HCT116 (cell line): ENCODE results near the gene CAMK2A. TPM values are rescaled to one million over a fixed set of nuclear protein-coding genes. Genes with fewer than 3 reads are reported as not detected.

Source experiments
- ATAC-seq: fragments of 200-7000 bp; cut with Tn5 transposase; 2 replicates; pipeline ENCODE4 v1.9.1; 2020; ENCODE audit warnings: mild to moderate bottlenecking, moderate library complexity
- BruUV-seq: library from RNA; stranded (reverse); fragments of 400-500 nt; replicated peaks from 2 replicates; lab custom pipeline; 2021; lab: Mats Ljungman, UMichigan
- CTCF ChIA-PET: fragments of 300-600 bp; sonication (Branson Sonifier 250); formaldehyde crosslinking; loops from one replicate; lab custom pipeline; 2021; ENCODE audit warnings: antibody characterized with exemption; lab: Charles Lee
- POLR2A ChIA-PET: fragments of 300-600, 350-600 bp; sonication (Branson Sonifier 250); formaldehyde crosslinking; loops from one replicate; lab custom pipeline; 2021; ENCODE audit warnings: antibody characterized with exemption; lab: Charles Lee
- RAD21 ChIA-PET, 2 experiments: fragments of 300-600 bp; sonication (Branson Sonifier 250); formaldehyde crosslinking; loops; one replicate each; lab custom pipeline; 2023; ENCODE audit warnings: low total read pairs in 2 of 2; ENCODE audit not compliant: uncharacterized antibody in 2 of 2, unreplicated experiment in 2 of 2, low non-redundant PET in 1 of 2; lab: Charles Lee
- DNase-seq: peaks from one replicate; pipeline ENCODE4 v3.0.0-alpha.2; 2010; ENCODE audit warnings: low read depth, low spot score
- H2AFZ ChIP-seq: fragments of 200-600 bp; shearing (Covaris generic), sonication (generic); 2 replicates; pipeline ENCODE4 v1.6.1; 2017; ENCODE audit warnings: low read depth, mixed run types, mixed read lengths, antibody characterized with exemption, low read length; ENCODE audit not compliant: poor library complexity, severe bottlenecking
- H3K27ac ChIP-seq: 2 replicates; pipeline ENCODE4 v1.5.1; 2012; ENCODE audit warnings: low read depth, low read length
- H3K27me3 ChIP-seq: fragments of 200-600 bp; sonication (generic); 2 replicates; pipeline ENCODE4 v1.6.1; 2016; ENCODE audit warnings: mixed run types, low read length, mixed read lengths; ENCODE audit not compliant: insufficient read depth
- H3K36me3 ChIP-seq, 2 experiments: fragments of 200-500 bp in 1 of 2; fragments of 200-600 bp in 1 of 2; sonication (Bioruptor generic) in 1 of 2; sonication (generic) in 1 of 2; 2 replicates each; pipeline versions ENCODE4 v1.5.1 to v1.6.1; 2014 to 2016; ENCODE audit warnings: low read length in 2 of 2, inconsistent platforms in 1 of 2, mixed read lengths in 1 of 2, mixed run types in 1 of 2; ENCODE audit not compliant: insufficient read depth in 2 of 2, control insufficient read depth in 1 of 2
- H3K4me1 ChIP-seq, 2 experiments: fragments of 200-600 bp in 1 of 2; sonication (generic) in 1 of 2; 2 replicates each; pipeline versions ENCODE4 v1.5.1 to v1.6.1; 2012 to 2017; ENCODE audit warnings: low read length in 2 of 2, inconsistent platforms in 1 of 2, mild to moderate bottlenecking in 1 of 2, mixed read lengths in 1 of 2, mixed run types in 1 of 2, moderate library complexity in 1 of 2; ENCODE audit not compliant: insufficient read depth in 2 of 2, control insufficient read depth in 1 of 2
- H3K4me2 ChIP-seq: fragments of 200-600 bp; sonication (generic); 2 replicates; pipeline ENCODE4 v1.6.1; 2017; ENCODE audit warnings: mixed run types, low read length, mixed read lengths
- H3K4me3 ChIP-seq, 2 experiments: fragments of 200-600 bp in 1 of 2; sonication (generic) in 1 of 2; replicated peaks in 1 of 2; 2 replicates each; pipeline ENCODE4 v1.5.1; 2011 to 2016; ENCODE audit warnings: low read length in 2 of 2, control low read depth in 1 of 2, low read depth in 1 of 2, mild to moderate bottlenecking in 1 of 2, mixed read lengths in 1 of 2, mixed run types in 1 of 2
- H3K79me2 ChIP-seq: fragments of 200-600 bp; sonication (generic); 2 replicates; pipeline ENCODE4 v1.6.1; 2017; ENCODE audit warnings: mild to moderate bottlenecking, mixed run types, low read length, moderate library complexity, mixed read lengths; ENCODE audit not compliant: insufficient read depth
- H3K9ac ChIP-seq: fragments of 200-600 bp; sonication (generic); 2 replicates; pipeline ENCODE4 v1.6.1; 2016; ENCODE audit warnings: low read length, mixed read lengths
- H3K9me2 ChIP-seq: fragments of 200-600 bp; sonication (generic), shearing (Covaris generic); 2 replicates; pipeline ENCODE4 v1.6.1; 2017; ENCODE audit warnings: mixed run types, mild to moderate bottlenecking, moderate library complexity; ENCODE audit not compliant: insufficient read depth
- H3K9me3 ChIP-seq, 2 experiments: fragments of 200-500 bp in 1 of 2; fragments of 200-600 bp in 1 of 2; sonication (Bioruptor generic) in 1 of 2; sonication (generic) in 1 of 2; 2 replicates each; pipeline ENCODE4 v1.6.1; 2014 to 2017; ENCODE audit warnings: low read length in 2 of 2, mixed read lengths in 2 of 2, inconsistent platforms in 1 of 2, low read depth in 1 of 2, mild to moderate bottlenecking in 1 of 2, mixed run types in 1 of 2, moderate library complexity in 1 of 2; ENCODE audit not compliant: control insufficient read depth in 1 of 2, insufficient read depth in 1 of 2
- H4K20me1 ChIP-seq: fragments of 200-600 bp; sonication (generic), shearing (Covaris generic); 2 replicates; pipeline ENCODE4 v1.6.1; 2017; ENCODE audit warnings: mixed run types, mild to moderate bottlenecking, moderate library complexity; ENCODE audit not compliant: insufficient read depth
- EGR1 ChIP-seq: IDR thresholded peaks from 2 replicates; pipeline ENCODE4 v1.6.1; 2012; ENCODE audit warnings: low read depth
- JUND ChIP-seq: IDR thresholded peaks from 2 replicates; pipeline ENCODE4 v1.6.1; 2012
- MAX ChIP-seq: IDR thresholded peaks from 2 replicates; pipeline ENCODE4 v1.6.1; 2012
- SP1 ChIP-seq: IDR thresholded peaks from 2 replicates; pipeline ENCODE4 v1.6.1; 2012; ENCODE audit warnings: low read depth
- SRF ChIP-seq: IDR thresholded peaks from 2 replicates; pipeline ENCODE4 v1.6.1; 2012; ENCODE audit warnings: low read depth
- TCF7L2 ChIP-seq: IDR thresholded peaks from 2 replicates; pipeline ENCODE4 v1.7.0; 2011; ENCODE audit warnings: borderline replicate concordance, inconsistent platforms; ENCODE audit not compliant: insufficient read depth, insufficient read length; ENCODE audit errors: extremely low read depth
- intact Hi-C: fragments of 100-400 bp; cut with micrococcal nuclease; formaldehyde crosslinking; loops from 2 replicates; pipeline ENCODE4 v1.10.0; 2022
- total RNA-seq: library from RNA; stranded (reverse); gene quantifications from one replicate; pipeline ENCODE4 v1.2.1, GENCODE V29; 2021; ENCODE audit not compliant: unreplicated experiment

Gene CAMK2A
- total RNA-seq, 1 experiment from 2014 or later, result not detected

- ATAC-seq, result no peak
- DNase-seq, result no peak
- Histone ChIP-seq H3K4me3 (no peak overlapping the region), H3K79me2 (no peaks in the 10 kb centered on the region), H3K4me1 (peaks cover 16 to 59% of the 10 kb centered on the region in 2 experiments), H3K4me2 (0 out of 2 replicates have a peak overlapping the region, but pooled peaks have one; percentile 12), H4K20me1 (no peaks in the 10 kb centered on the region), H3K27ac (no peak overlapping the region), H2AFZ (peak overlapping the region; percentile 37), H3K9me3 (no peaks in the 10 kb centered on the region), H3K9me2 (no peaks in the 10 kb centered on the region), H3K9ac (0 out of 2 replicates have a peak overlapping the region, but pooled peaks have one; percentile 9), H3K27me3 (no peaks in the 10 kb centered on the region), H3K36me3 (no peaks in the 10 kb centered on the region)
- TF ChIP-seq MAX (peak; percentile 85), JUND (no peak)
- ChIA-PET CTCF (no interaction called here), RAD21 (no interaction called here), POLR2A (no interaction called here)
- BruUV-seq, result no TSS peak
- intact Hi-C loops, result no loop called here
Measured at GRCh38 chr5:150320044-150320613, 30.6 kb upstream of the CAMK2A start.

GRCh38 chr5:150319484-150319790 lies 29.9 kb upstream of the CAMK2A start:
- no peaks in the 10 kb centered on the region for H3K9me2 ChIP-seq
- H3K4me2 ChIP-seq, result no peak overlapping the region
- H3K27ac ChIP-seq, result no peak overlapping the region
- H3K9ac ChIP-seq, result no peak overlapping the region
- H2AFZ ChIP-seq, result no peak overlapping the region
- H3K4me1 ChIP-seq, result peaks cover 16 to 59% of the 10 kb centered on the region in 2 experiments
- intact Hi-C loops, result no loop called here
- H3K4me3 ChIP-seq, result no peak overlapping the region
- H3K9me3 ChIP-seq, result no peaks in the 10 kb centered on the region
- DNase-seq (no peak), ATAC-seq (no peak)
- TF ChIP-seq TCF7L2, result no peak
- no peak for TF ChIP-seq SRF
- TF ChIP-seq SP1, result no peak
- no peak for TF ChIP-seq EGR1
- TF ChIP-seq JUND, result no peak
- no peaks in the 10 kb centered on the region for H3K36me3 ChIP-seq
- ChIA-PET CTCF (no interaction called here), POLR2A (no interaction called here), RAD21 (no interaction called here)
- H3K79me2 ChIP-seq, result no peaks in the 10 kb centered on the region
- H3K27me3 ChIP-seq, result no peaks in the 10 kb centered on the region
- no TSS peak for BruUV-seq
- H4K20me1 ChIP-seq, result no peaks in the 10 kb centered on the region
